A204.1 (cell line): ENCODE data around the gene RIOK2.
"Not testable (repeated sequence)": the region's sequence is repeated elsewhere in the genome, so short reads cannot be mapped to it uniquely, and the experiment has no call there.

ENCODE experiments used
- FAIRE-seq: peaks from 2 replicates; lab custom pipeline; 2012; peaks lifted over from hg19 to GRCh38; lab: Jason Lieb, UNC

Gene RIOK2

DNA sequence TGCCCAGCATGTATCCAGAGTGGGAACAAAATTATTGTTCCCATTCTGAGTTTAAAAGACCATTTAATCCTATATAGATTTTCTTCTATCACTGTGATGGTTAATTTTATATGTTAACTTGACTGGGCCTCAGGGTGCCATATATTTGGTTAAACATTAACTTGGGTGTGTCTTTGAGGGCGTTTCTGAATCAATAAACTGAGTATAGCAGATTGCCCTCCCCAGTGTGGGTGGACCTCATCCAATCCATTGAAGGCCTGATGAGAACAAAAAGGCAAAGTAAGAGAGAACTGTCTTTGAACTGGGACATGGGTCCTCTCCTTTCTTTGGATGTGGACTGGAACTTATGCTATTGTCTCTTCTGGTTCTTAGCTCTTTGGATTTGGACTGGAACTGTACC, 17.3 kb downstream of the RIOK2 start:
- no peak for FAIRE-seq

DNA sequence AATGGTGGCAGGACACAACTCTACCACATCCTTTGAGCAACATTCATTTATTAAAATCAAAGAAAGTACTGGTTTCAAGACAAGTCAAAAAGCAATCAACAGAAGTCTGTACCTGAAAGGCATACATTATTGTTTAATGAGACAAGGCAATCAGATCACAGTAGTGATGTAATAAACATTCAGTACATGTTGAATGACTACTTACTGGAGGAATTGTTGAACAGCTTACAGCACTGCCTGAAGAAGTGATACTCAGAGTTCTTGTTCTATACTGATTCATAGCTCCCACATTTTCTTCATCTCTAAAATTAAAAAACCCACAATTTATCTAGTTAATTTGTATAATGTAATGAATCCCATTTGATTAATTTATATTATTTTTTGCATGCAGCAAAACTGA, 18.2 kb downstream of the RIOK2 start:
- no peak for FAIRE-seq

- FAIRE-seq = no peak
These were observed 19.2 kb downstream of the RIOK2 start for GRCh38 chr5:97163790-97164285.

DNA sequence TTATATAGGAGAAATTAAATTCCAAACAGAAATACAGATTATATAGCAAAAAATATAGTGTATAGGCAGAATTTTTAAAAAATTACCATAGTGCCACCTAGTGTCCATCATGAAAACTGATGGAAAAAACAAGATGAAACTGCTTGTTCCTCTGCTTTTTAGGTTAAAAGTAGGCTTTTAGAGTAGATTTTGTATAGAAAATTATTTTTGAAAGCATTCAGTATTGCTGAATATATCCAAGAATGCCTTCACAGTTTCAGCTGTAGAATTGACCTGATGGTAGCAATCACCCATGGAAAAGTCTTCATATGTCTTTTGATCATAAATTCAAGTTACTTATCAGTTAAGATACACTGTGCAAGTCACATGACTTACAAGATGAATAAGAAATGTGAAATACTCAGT, 19.7 kb downstream of the RIOK2 start:
- FAIRE-seq = peak; percentile 96

GRCh38 chr5:97162045-97162444, 21.0 kb downstream of the RIOK2 start:
- FAIRE-seq = peak; percentile 86

GRCh38 chr5:97157689-97158088, 25.4 kb downstream of the RIOK2 start:
- no peak for FAIRE-seq

DNA sequence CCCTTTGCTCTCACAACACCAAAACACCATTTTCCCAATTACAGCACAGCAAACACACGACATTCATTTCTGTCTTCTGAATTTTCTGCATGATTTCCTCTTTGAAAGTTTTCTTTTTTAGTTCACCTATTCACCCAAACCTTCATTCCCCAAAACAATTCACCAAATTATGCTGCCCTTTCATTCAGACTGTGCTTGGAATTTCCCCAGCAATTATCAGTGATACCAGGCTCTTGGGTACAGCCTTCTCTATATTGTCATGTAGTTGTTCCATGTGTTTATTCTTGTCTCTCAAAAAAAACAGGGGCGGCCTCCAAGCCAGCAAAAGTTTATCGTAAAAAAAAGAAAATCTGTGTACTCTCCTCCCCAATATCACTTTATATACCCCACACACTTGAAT, 31.7 kb downstream of the RIOK2 start:
- no peak for FAIRE-seq

DNA sequence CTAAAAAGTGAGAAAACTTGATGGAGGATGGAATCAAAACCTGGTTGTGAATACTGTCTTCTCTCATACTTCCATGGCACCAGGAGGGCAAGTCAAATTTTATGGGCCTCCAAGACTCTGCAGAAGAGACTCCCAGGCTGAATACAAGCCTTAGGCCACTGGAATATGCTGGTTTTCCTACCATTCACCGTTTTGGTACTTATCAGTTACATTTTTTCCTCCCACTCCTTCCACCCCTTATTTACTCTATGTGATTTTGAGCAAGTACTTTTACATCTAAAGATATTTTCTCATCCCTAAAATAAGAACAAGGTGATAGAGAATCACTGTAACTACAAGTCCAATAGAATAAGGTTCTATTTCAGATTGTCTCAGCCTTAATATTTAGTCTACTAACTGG, 32.6 kb downstream of the RIOK2 start:
- FAIRE-seq = no peak

DNA sequence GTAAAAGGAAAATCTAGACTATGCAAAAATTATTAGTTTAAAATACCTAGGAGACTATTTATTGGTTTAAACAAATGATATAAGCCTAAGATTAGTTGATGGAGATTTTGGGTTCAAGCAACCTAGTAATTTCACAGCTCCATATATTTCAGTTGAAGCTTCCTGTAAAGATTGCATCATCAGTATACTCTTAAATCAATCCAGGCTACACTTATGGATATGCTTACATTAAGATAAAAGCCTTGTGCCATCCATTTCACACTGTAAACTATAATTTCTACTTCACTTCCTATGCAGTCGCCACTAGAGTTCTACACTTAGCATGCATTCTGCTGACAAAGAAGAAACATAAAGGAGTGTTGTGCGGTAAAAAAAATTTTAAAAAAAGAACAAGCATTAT, 33.3 kb downstream of the RIOK2 start:
- no peak for FAIRE-seq

DNA sequence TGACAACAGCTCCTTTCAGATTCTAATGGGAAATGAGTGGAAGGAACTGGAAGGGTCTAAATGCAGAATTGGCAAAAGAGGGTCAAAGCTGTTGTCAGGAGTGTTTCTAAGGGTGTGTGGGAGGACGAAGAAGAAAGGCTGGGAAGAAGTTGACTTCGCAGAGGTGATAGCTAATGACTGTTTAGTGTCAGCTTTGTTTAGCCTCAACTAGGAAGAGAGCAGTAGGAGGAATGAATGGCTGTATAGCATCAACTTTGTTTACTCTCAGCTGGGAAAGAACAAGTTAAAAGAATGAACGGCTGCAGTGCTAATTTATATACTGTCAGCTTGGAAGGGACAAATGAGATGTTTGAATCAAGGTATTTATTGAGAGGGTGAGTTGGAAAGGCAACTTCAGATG, 34.8 kb downstream of the RIOK2 start:
- FAIRE-seq = no peak

GRCh38 chr5:97143704-97144103, 39.3 kb downstream of the RIOK2 start:
- no peak for FAIRE-seq

DNA sequence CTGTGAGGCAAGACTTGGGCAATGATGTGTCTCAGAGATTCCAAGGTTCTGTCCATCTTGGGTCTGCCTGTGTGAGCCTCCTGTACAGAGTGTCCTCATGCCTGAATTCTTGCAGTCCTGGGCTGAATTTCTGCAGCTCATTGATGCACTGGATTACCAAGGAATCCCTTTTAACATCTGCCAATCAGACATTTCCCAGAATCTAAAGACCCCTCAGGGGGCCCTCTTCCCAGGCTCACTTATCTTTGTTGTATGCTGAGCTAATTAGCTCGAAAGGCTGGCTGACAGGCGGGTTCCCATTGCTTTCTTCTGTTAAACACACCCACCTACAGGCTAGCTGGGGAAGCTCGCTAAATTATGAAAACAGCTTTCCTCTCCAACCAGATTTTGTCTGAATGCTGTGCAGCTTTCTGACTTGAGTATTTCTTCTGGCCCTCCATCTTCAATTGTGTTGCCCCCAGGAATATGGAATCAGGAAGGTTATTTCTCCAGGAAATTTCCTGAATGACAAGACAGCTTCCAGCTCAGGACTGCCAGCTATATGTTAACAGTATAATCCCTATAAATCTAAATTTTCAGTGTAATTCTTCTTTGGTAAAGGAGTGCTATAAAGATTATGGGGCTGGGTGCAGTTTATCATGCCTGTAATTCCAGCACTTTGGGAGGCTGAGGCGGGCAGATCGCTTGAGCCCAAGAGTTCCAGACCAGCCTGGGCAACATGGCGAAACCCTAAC, 40.4 kb downstream of the RIOK2 start, which contains the start of gene LIX1:
LIX1 (minus strand) TSS at position 91 of the 734 bp plus-strand sequence; CDS start at position 56, 35 bp downstream.
- no peak for FAIRE-seq

GRCh38 chr5:97141539-97141938, 41.5 kb downstream of the RIOK2 start:
- FAIRE-seq = no peak

DNA sequence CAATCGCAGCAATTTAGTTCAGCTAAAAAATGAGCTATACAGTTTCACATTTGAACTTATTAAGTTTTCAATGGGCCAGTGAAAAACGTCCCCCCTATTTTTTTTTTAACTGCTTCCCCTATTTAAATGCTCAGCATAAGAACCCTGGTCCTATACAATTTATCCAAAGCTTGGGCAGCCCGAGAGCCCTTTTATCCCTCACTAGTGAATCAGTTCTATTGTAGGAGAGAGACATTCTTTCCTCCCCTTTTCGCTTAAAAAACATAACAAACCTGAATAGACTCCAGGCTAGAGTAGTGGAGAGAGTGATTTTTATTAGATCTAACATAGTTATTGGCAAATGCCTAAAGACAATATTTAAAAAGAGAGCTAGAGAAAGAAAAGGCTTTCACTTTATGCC, 42.0 kb downstream of the RIOK2 start:
- FAIRE-seq = no peak

DNA sequence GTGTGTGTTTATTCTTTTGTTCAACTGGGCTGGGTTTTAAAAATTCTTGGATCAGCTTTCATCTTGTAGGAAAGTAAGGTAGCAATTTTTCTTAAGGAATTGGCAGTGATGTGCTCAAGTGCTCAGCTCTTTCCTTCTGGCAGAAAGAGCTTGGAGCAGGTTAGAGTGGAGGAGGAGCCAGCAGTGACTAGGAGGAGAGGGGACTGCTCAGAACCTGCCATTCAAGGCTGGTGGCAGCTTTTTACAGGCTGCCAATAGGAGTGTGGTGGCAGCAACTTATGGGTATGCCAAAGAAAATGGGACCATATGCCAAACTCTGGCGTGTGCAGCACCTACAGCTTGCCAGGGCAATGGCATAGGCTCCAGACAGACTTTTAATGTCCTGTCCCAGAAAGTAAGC, 42.8 kb downstream of the RIOK2 start:
- FAIRE-seq = not testable (repeated sequence)

DNA sequence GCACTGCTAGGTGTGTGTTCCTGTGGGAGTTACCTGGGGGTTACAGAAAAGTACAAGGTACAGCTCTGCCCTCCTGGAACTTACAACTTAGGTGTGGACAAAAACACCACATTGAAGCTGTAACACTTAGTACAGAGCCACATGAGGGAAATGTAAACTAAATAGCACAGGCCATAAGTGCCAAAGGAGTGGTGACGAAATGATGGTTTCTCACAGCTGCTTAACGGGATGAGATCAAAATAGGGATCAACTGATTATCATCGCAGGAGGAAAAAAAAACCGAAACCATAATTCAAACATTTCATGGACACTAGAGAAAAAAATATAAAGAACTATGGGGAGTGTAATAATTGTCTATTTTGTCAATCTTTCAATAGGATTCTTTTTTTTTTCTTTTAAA, 46.6 kb downstream of the RIOK2 start:
- no peak for FAIRE-seq

DNA sequence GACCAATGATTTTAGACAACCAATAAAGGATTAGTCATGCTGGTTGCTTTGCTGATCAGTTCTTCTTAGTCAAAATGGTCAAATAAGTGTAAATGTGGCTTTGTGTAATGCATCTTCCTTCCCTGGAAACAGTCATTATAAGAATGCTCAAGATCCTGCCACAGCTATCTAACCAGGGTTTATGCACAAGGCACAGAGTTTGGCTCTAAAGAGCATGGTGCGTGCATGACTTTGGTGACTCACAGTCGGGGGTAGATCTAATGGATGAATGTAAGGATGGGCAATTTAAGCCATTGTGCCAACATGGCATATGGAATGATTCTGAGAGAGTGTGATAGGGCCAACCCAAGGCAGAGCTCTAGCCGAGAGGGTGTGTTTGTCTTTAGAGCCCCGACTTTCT, 47.2 kb downstream of the RIOK2 start:
- FAIRE-seq = no peak

- no peak for FAIRE-seq
These were observed 48.4 kb downstream of the RIOK2 start for GRCh38 chr5:97134634-97135033.

DNA sequence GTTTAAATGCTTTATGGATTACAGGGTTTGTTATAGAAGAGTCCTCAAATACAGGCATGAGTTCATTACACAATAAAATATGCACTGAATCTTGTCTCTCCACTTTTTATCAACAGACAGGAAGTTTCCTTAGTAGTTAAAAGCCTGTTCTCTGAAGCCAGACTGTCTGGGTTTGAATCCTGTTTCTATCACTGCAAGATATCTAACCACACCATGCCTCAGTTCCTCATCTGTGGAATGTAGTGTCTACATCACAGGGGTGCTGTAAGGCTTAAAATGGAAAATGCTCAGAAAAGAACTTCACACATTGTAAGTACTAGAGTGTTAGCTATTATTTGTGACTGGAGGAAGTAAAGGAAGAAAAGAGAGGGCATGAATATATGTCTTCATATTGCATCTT, 49.9 kb downstream of the RIOK2 start:
- FAIRE-seq = no peak

- FAIRE-seq = no peak
These were observed 51.1 kb downstream of the RIOK2 start for GRCh38 chr5:97131921-97132320.

GRCh38 chr5:97131139-97131710, 51.8 kb downstream of the RIOK2 start:
- FAIRE-seq = no peak

DNA sequence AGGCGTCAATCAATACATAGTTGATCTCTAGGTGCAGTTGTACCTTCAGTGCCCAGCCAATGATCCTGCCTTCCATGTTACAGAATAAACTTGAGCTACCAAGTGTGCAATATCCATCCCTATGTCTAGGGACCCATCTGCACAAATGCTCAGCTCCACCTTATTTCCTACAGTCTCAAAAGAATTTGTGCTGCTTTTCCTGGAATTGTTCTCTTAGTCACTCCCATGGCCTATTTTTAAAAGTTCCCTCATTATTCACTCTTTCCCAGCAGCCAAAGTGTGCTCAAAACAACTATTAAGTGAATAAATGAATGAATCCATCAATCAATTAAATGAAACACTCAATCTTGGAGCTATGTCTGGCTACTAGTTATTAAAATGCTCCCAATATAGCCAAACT, 55.3 kb downstream of the RIOK2 start:
- no peak for FAIRE-seq

DNA sequence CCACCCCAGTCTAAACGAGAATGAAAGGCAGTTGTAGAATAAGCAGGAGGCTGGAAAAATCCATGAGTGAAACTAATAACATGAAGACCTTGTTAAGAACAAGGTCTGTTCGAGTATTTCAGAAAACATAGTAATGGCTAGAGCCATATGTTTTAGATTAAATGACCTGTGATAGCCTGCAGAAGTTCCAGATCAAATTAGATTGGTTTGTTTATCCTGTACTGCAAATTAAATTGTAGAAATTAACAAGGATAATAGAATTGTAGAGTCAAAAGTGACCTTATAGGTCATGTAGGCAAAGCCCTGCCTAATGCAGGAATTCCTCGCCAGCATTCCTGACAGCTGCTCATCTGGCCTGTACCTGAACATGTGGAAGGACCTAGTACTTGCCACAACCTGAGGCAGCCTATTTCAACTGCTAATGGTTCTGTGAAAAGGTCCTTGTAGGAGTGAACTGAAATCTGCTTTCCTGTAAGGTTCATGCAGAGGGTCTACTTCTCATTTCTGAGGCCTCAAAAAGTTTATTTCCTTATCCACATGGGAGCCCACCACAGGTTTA, 57.8 kb downstream of the RIOK2 start:
- FAIRE-seq = no peak

DNA sequence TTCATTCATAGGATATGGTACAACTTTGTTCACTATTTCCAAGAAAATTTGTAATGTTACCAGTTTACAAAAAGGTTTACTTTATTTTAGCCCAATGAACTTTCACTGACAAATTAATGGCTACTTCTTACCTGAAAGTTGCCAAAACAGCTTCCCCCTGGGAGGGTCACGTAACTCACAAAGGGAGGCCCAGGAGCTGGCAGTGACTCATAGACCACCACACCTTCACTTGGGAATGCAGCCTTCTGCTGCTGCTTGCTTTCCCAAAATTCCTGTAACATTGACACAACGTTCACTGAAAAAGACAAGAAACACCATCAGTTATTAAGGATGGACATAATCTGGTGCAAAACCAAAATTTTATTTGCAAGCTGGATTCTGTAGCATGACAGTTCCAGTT, 58.7 kb downstream of the RIOK2 start:
- no peak for FAIRE-seq
